Loucy (cell line): Measurements from ENCODE around the gene HSP90AB1.

Experiments
- H2AFZ ChIP-seq: fragments of 200-600 bp; sonication (generic); 2 replicates; pipeline ENCODE4 v1.6.0; 2016; ENCODE audit warnings: antibody characterized with exemption, mild to moderate bottlenecking, low read length, moderate library complexity
- H3F3A ChIP-seq: fragments of 200-600 bp; 2 replicates; pipeline ENCODE4 v1.6.0; 2016; ENCODE audit warnings: antibody characterized with exemption, low read depth, mild to moderate bottlenecking
- H3K27me3 ChIP-seq: fragments of 200-600 bp; sonication (generic); 2 replicates; pipeline ENCODE4 v1.6.1; 2014; ENCODE audit warnings: low read length, mild to moderate bottlenecking; ENCODE audit not compliant: insufficient read depth, poor library complexity, severe bottlenecking
- H3K36me3 ChIP-seq: fragments of 200-600 bp; sonication (generic); 2 replicates; pipeline ENCODE4 v1.6.1; 2016; ENCODE audit warnings: low read length; ENCODE audit not compliant: insufficient read depth
- H3K4me1 ChIP-seq: fragments of 200-600 bp; sonication (generic); 2 replicates; pipeline ENCODE4 v1.5.1; 2014; ENCODE audit warnings: low read length, mild to moderate bottlenecking; ENCODE audit not compliant: insufficient read depth, poor library complexity, severe bottlenecking
- H3K4me2 ChIP-seq: fragments of 200-600 bp; sonication (generic); 2 replicates; pipeline ENCODE4 v1.6.0; 2014; ENCODE audit warnings: antibody characterized with exemption, low read length, low read depth, mild to moderate bottlenecking; ENCODE audit not compliant: poor library complexity, severe bottlenecking
- H3K4me3 ChIP-seq: fragments of 200-600 bp; sonication (generic); 2 replicates; pipeline ENCODE4 v1.5.1; 2014; ENCODE audit warnings: low read length, mild to moderate bottlenecking, mixed read lengths; ENCODE audit not compliant: poor library complexity, severe bottlenecking
- H3K79me2 ChIP-seq: fragments of 200-600 bp; sonication (generic); 2 replicates; pipeline ENCODE4 v1.6.1; 2014; ENCODE audit warnings: low read length; ENCODE audit not compliant: insufficient read depth
- H3K9ac ChIP-seq: fragments of 200-600 bp; sonication (generic); 2 replicates; pipeline ENCODE4 v1.6.0; 2014; ENCODE audit warnings: mild to moderate bottlenecking, low read depth, low read length, moderate library complexity; ENCODE audit not compliant: poor library complexity, severe bottlenecking
- H3K9me2 ChIP-seq: fragments of 200-600 bp; sonication (generic); replicated peaks from 2 replicates; pipeline ENCODE4 v1.6.1; 2016; ENCODE audit warnings: low read depth, low read length, mixed read lengths
- H3K9me3 ChIP-seq: fragments of 200-600 bp; sonication (generic); 2 replicates; pipeline ENCODE4 v1.6.1; 2014; ENCODE audit warnings: mild to moderate bottlenecking, antibody characterized with exemption, low read length, low read depth; ENCODE audit not compliant: insufficient read depth
- H4K20me1 ChIP-seq: fragments of 200-600 bp; sonication (generic); 2 replicates; pipeline ENCODE4 v1.6.0; 2014; ENCODE audit warnings: antibody characterized with exemption, low read length, mild to moderate bottlenecking; ENCODE audit not compliant: insufficient read depth, poor library complexity, severe bottlenecking
- CTCF ChIP-seq: fragments of 200-600 bp; sonication (generic); conservative IDR thresholded peaks from 2 replicates; pipeline ENCODE4 v1.5.1; 2014; ENCODE audit warnings: mild to moderate bottlenecking, antibody characterized with exemption, low read length
- EZH2phosphoT487 ChIP-seq: fragments of 200-600 bp; IDR thresholded peaks from 2 replicates; pipeline ENCODE4 v1.6.1; 2018; ENCODE audit warnings: antibody characterized with exemption, mild to moderate bottlenecking, moderate library complexity, borderline replicate concordance

Gene HSP90AB1

GRCh38 chr6:44291841-44292240, 44.9 kb downstream of the HSP90AB1 start:
- no peaks in the 10 kb centered on the region for H3K27me3 ChIP-seq
- no peaks in the 10 kb centered on the region for H3K9me2 ChIP-seq
- no peaks in the 10 kb centered on the region for H3K36me3 ChIP-seq
- no peaks in the 10 kb centered on the region for H3K79me2 ChIP-seq
- H4K20me1 ChIP-seq, result no peaks in the 10 kb centered on the region
- no peak overlapping the region for H3K4me2 ChIP-seq
- H3K4me3 ChIP-seq, result no peak overlapping the region
- H3F3A ChIP-seq, result no peaks in the 10 kb centered on the region
- H2AFZ ChIP-seq, result no peak overlapping the region
- H3K9me3 ChIP-seq, result no peaks in the 10 kb centered on the region
- no peak overlapping the region for H3K9ac ChIP-seq
- TF ChIP-seq CTCF, result no peak
- H3K4me1 ChIP-seq, result no peaks in the 10 kb centered on the region

GRCh38 chr6:44292661-44293365, 45.9 kb downstream of the HSP90AB1 start:
- Histone ChIP-seq H3F3A (no peaks in the 10 kb centered on the region), H3K4me2 (no peak overlapping the region), H2AFZ (no peak overlapping the region), H3K79me2 (no peaks in the 10 kb centered on the region), H4K20me1 (no peaks in the 10 kb centered on the region), H3K9me2 (no peaks in the 10 kb centered on the region), H3K4me1 (no peaks in the 10 kb centered on the region), H3K4me3 (no peak overlapping the region), H3K27me3 (no peaks in the 10 kb centered on the region), H3K9me3 (no peaks in the 10 kb centered on the region), H3K36me3 (no peaks in the 10 kb centered on the region), H3K9ac (no peak overlapping the region)
- TF ChIP-seq CTCF (no peak), EZH2phosphoT487 (no peak)

GRCh38 chr6:44294832-44295791, 48.2 kb downstream of the HSP90AB1 start:
- no peaks in the 10 kb centered on the region for H3K9me3 ChIP-seq
- no peaks in the 10 kb centered on the region for H3K79me2 ChIP-seq
- H3K9me2 ChIP-seq, result no peaks in the 10 kb centered on the region
- no peak overlapping the region for H3K4me2 ChIP-seq
- 0 out of 2 replicates have a peak, but pooled peaks cover under 1% of the 10 kb centered on the region for H3K36me3 ChIP-seq
- no peak overlapping the region for H3K9ac ChIP-seq
- no peaks in the 10 kb centered on the region for H3K27me3 ChIP-seq
- H3F3A ChIP-seq, result no peaks in the 10 kb centered on the region
- TF ChIP-seq EZH2phosphoT487, result no peak
- no peak overlapping the region for H2AFZ ChIP-seq
- no peaks in the 10 kb centered on the region for H4K20me1 ChIP-seq
- no peak overlapping the region for H3K4me3 ChIP-seq
- no peaks in the 10 kb centered on the region for H3K4me1 ChIP-seq
